ENCODE measurements around the gene OBSCN. TPM values are rescaled to one million over a fixed set of nuclear protein-coding genes. Genes with fewer than 3 reads are reported as not detected.
"Not testable (repeated sequence)": the region's sequence is repeated elsewhere in the genome, so short reads cannot be mapped to it uniquely, and the experiment has no call there.

OBSCN gene
- total RNA-seq, 1 donor from 2014 or later: 21.6 TPM

- intact Hi-C loops (cut with micrococcal nuclease): no loop called here
These were observed 17.4 kb downstream of the OBSCN start for GRCh38 chr1:228225165-228225710.

- intact Hi-C loops (cut with micrococcal nuclease): no loop called here
These were observed 17.9 kb downstream of the OBSCN start for GRCh38 chr1:228225740-228226139.

DNA sequence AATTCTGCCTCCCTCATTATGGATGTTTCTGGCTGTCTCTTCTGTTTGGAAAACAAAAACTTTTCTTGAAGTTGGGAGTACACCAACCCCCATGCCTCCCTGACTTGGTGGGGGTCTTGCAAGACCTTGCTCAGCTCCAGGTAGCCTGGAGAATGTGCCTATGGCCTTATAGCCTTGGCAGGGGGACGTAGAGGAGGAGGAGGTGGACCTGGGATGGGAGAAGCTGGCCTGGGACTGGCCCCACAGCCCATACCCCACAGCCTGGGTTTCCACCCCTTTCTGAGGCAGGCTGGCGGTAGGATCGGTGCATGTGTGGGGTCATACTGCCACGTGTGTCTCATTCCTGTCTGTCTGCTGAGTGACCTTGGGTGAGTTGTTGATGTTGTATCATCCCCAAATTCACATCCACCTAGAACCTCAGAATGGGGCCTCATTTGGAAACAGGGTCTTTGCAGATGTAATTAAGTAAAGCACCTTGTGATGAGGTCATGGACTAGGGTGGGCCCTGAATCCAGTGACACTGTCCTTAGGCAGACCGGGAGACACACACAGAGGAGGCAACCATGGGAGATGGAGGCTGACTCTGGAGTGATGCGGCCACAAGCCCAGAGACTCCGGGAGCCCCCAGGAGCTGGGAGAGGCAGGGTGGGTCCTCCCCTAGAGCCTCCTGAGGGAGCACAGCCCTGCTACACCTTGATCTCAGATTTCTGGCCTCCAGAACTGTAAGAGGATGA lies 18.5 kb downstream of the OBSCN start:
- intact Hi-C loops (cut with micrococcal nuclease): no loop called here

- intact Hi-C loops (cut with micrococcal nuclease): no loop called here
These were observed 19.3 kb downstream of the OBSCN start for GRCh38 chr1:228226956-228227791.

DNA sequence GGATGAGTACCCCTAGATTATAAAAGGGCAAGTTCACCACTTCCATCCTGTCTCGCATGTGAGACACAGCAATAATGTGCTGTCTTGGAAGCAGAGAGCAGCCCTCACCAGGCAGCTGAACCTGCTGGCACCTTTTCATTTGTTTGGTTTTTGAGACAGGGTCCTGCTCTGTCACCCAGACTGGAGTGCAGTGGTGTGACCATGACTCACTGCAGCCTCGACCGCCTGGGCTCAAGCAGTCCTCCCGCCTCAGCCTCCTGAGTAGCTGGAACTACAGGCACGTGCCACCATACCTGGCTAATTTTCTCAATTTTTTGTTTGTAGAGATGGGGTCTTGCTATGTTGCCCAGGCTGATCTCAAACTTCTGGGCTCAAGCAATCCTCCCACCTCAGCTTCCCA lies 20.3 kb downstream of the OBSCN start:
- intact Hi-C loops (cut with micrococcal nuclease): not testable (repeated sequence)

GRCh38 chr1:228228601-228229074 lies 20.8 kb downstream of the OBSCN start:
- intact Hi-C loops (cut with micrococcal nuclease): no loop called here

- intact Hi-C loops (cut with micrococcal nuclease): no loop called here
These were observed 23.3 kb downstream of the OBSCN start for GRCh38 chr1:228231189-228231588.

DNA sequence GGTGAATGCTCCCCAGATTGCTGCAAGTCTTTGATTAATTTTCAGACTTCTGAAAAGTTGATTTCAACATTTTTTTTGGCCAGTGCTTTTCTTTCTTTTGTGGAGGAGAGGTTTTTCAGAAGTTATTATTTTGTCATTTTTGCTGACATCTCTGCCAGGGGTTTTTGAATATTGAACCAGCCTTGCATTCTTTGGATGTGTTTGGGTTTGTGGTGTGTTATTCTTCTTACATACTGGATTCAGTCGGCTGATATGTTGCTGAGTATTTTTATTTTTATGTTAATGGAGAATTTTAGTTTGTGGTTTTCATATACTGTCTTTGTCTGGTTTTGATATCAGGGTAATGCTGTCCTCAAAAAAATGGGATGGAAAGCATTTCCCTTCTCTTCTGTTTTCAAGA lies 25.3 kb downstream of the OBSCN start:
- intact Hi-C loops (cut with micrococcal nuclease): no loop called here

- intact Hi-C loops (cut with micrococcal nuclease): no loop called here
These were observed 27.1 kb downstream of the OBSCN start for GRCh38 chr1:228234921-228235320.

DNA sequence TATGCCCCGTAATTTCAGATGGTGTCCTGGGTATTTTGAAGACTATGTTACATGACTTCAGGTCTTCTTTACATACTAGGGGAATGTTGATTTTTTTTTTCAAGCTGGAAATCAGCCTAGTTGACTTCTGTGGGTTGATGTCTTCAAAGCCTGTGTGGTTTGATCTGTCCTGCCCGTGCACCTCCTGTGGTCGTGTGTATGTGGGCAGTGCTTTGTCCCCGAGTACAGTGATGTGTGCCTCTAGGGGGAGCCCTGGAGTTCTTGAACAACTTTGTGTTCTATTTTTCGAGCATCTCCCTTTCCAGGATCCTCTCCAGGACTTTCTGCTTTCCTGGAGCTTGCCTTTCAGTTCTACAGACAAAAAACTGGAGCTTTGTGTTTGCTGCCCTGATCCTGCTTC lies 28.9 kb downstream of the OBSCN start:
- intact Hi-C loops (cut with micrococcal nuclease): no loop called here

DNA sequence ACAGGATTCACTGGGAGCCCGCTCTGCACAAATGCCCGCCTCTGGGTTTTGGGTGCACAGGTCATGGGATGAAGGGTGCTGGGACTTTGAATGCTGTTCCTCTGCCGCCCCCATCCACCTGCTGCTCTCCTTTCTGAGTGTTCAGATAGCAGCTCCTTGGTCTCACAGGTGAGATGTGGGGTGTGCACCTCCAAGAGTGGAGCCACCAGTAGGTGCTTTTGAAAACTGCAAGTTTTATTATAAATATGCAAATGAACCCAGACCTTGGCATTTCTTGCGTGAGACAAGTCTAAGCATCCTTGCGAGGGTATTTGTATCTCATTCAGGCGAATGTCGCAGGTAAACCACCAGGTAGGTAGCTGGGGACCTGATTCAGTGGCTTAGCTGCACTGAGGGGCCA lies 30.2 kb downstream of the OBSCN start:
- intact Hi-C loops (cut with micrococcal nuclease): no loop called here

DNA sequence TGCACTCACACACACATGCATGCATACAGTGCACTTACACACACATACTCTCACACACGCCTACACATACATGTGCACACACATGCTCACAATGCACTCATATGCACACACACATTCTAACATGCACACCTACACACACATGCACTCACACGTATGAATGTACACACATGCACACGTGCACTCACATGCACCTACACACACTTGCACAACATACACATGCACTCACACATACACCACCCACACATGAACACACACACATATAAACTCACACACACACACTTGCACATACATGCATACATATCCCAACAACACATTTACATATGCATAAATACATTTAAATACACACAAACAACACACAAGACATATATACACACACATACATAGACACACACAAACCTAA lies 30.6 kb downstream of the OBSCN start:
- intact Hi-C loops (cut with micrococcal nuclease): no loop called here

- intact Hi-C loops (cut with micrococcal nuclease): no loop called here
These were observed 32.8 kb downstream of the OBSCN start for GRCh38 chr1:228240411-228241240.

DNA sequence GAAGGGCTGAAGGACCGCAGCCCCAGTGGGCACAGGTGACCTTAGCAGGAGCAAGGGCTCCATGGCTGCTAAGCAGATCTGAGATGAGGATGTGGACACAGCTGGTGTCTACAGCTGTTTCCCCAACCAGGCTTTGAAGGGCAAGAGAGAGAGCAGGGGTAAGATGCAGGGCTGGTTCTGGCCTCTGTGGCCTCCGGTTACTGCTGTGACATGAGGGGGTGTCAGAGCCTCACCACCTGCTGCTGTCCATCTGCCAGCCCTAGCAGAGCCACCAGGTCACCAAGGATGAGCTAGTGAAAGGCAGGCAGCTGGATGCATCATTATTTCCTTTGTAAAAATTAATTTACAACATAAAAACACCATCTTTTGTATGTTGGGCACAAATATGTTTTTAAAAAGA lies 33.4 kb downstream of the OBSCN start:
- intact Hi-C loops (cut with micrococcal nuclease): no loop called here

DNA sequence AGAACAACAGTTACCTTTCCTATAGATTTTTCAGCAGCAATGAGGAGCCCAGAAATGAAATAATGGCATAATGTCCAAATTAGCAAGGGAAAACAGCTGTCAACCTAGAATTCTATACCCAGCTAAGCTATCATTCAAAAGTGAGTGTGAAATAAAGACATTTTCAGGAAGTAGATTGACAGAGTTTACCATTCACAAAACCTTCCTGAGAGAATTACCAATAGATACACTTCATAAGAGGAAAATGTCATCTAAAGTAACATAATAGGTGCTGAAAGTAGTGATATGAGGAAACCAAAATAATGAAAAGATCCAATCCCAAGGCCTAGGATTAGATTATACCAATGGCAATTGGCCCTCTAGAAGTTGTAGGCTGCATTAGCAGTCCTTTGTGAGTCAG lies 34.6 kb downstream of the OBSCN start:
- intact Hi-C loops (cut with micrococcal nuclease): no loop called here

DNA sequence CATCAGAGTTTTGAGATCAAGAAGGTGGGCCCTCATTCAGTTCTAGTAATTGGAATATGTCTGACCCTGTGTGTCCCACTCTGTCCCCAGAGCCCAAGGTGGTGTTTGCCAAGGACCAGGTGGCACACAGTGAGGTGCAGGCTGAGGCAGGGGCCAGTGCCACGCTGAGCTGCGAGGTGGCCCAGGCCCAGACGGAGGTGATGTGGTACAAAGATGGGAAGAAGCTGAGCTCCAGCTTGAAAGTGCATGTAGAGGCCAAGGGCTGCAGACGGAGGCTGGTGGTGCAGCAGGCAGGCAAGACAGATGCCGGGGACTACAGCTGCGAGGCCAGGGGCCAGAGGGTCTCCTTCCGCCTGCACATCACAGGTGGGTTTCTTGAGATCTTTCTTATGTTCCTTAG lies 35.2 kb downstream of the OBSCN start:
- intact Hi-C loops (cut with micrococcal nuclease): no loop called here

GRCh38 chr1:228243989-228244388 lies 36.1 kb downstream of the OBSCN start:
- intact Hi-C loops (cut with micrococcal nuclease): not testable (repeated sequence)

- intact Hi-C loops (cut with micrococcal nuclease): no loop called here
These were observed 37.3 kb downstream of the OBSCN start for GRCh38 chr1:228245111-228245510.

DNA sequence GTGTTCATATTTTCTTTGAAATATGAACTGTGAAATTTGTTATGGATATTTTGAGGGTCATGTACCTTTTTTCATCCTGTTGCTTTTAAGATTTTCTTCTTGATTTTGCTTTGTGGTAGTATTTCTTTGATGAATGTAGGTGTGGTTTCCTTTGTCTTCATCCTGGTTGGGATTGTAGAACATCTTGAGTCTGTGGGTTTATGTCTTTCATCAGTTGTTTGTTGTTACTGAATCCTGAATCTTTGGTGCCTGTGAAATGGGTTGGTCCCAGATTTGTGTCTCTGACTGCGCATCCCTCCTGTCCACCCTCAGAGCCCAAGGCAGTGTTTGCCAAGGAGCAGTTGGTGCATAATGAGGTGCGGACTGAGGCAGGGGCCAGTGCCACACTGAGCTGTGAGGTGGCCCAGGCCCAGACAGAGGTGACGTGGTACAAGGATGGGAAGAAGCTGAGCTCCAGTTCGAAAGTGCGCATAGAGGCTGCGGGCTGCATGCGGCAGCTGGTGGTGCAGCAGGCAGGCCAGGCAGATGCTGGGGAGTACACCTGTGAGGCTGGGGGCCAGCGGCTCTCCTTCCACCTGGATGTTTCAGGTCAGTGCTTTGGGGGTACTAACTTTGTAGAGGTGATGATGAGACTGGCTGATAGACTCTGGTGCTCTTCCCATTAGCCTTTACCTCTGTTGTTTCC lies 38.5 kb downstream of the OBSCN start:
- intact Hi-C loops (cut with micrococcal nuclease): no loop called here

GRCh38 chr1:228249513-228250305 lies 41.9 kb downstream of the OBSCN start:
- intact Hi-C loops (cut with micrococcal nuclease): no loop called here

Data from T-helper 2 cell treated with Interferon-gamma antibody and Interleukin-4, amounts not matched to agents 100 ng/mL and 5 ng/mL, for 36 hours (primary cell).